ENCODE results near the gene PDE8B.

- no peak for TF ChIP-seq POLR2A (IDR thresholded peaks at IDR 0.05)
- no peak for TF ChIP-seq CTCF (IDR thresholded peaks at IDR 0.05)
These were observed 87.7 kb downstream of the PDE8B start for GRCh38 chr5:77298146-77298545.

Measured in ovary (tissue), 3 donors.